Adipocyte (in vitro differentiated cells): ENCODE results near the gene OCLN.
"Not testable (repeated sequence)": the region's sequence is repeated elsewhere in the genome, so short reads cannot be mapped to it uniquely, and the experiment has no call there.

Source experiments
- DNase-seq: peaks from one replicate; pipeline ENCODE4 v3.0.0-alpha.2; 2015; ENCODE audit warnings: low read depth
- H3K27me3 ChIP-seq: replicated peaks from 2 replicates; pipeline ENCODE4 v1.7.0; 2013; ENCODE audit warnings: mild to moderate bottlenecking, low read length, moderate library complexity; ENCODE audit not compliant: control insufficient read depth, insufficient read depth
- H3K36me3 ChIP-seq: 2 replicates; pipeline ENCODE4 v1.7.0; 2013; ENCODE audit warnings: low read length, mild to moderate bottlenecking, moderate library complexity; ENCODE audit not compliant: control insufficient read depth, insufficient read depth, severe bottlenecking
- H3K4me1 ChIP-seq: 2 replicates; pipeline ENCODE4 v1.7.0; 2013; ENCODE audit warnings: mild to moderate bottlenecking, low read length, moderate library complexity; ENCODE audit not compliant: control insufficient read depth, insufficient read depth
- H3K4me3 ChIP-seq: 2 replicates; pipeline ENCODE4 v1.7.0; 2013; ENCODE audit warnings: mild to moderate bottlenecking, low read length, moderate library complexity
- H3K9ac ChIP-seq: 2 replicates; pipeline ENCODE4 v1.7.0; 2013; ENCODE audit warnings: mild to moderate bottlenecking, low read length, moderate library complexity
- H3K9me3 ChIP-seq: 2 replicates; pipeline ENCODE4 v1.7.0; 2013; ENCODE audit warnings: mild to moderate bottlenecking, low read length, moderate library complexity; ENCODE audit not compliant: control insufficient read depth

Gene OCLN

DNA sequence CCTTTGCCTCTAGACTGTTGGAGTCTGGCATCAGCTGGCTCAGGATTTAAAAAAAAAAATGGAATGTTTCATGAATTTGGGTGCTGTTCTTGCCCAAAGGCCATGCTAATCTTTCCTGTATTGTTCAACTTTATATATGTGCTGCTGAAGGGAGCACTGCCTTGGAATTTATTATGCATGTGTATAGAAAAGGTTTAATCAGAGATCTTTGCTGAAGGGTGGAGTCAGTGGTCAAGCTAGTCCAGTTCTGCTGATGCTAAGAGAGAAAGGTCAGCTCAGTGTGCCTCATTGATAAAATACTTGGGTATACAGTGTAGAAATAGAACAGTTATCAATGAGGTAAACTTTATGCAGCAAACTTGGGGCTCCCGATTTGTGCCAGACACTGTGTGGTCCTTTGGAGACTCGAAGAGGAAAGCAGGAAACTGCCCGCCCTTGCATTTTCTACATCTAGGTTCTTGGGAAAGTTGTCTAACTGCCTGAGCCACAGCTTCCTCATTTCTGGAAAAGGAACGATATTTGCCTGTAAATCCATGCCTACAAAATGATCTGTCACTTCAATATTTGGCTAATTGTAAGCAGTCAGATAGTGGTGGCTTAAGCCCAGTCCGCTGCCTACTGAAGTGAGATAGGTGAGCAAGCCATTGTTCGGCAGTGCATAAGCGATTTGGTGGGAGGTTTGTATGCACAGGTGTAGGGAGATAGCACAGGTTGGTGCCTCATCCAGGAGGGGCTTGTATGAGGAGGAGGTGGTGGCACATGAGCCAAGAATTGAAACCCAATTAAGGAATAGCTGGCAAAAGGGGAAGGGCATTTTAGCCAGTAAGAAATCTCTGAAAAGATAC is 38.2 kb downstream of the OCLN start:
- no peak overlapping the region for H3K4me3 ChIP-seq
- no peaks in the 10 kb centered on the region for H3K27me3 ChIP-seq
- no peak for DNase-seq
- no peaks in the 10 kb centered on the region for H3K9me3 ChIP-seq
- H3K36me3 ChIP-seq: no peaks in the 10 kb centered on the region
- no peak overlapping the region for H3K9ac ChIP-seq
- H3K4me1 ChIP-seq: peaks cover 3% of the 10 kb centered on the region

DNA sequence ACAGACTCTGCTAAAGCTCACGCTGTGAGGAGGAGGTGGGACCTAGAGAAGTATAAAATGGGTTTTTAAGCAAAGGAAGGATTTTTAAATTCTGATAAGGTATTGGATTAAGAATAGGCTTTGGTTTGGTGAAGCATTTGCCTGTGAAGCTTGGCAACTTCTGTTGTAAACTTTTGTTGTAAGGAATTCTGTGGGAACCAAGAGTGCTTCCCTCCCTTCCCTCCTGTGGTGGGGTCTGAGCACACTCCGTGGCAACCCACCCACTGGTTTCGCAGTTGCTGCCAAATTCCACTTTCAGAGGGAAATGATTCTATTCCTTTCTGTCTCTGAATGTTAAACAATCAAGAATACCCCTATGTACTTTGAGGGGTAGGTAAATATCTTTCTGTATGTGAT is 38.8 kb downstream of the OCLN start:
- Histone ChIP-seq H3K9ac (no peak overlapping the region), H3K4me1 (peaks cover 3% of the 10 kb centered on the region), H3K36me3 (no peaks in the 10 kb centered on the region), H3K27me3 (no peaks in the 10 kb centered on the region), H3K9me3 (no peaks in the 10 kb centered on the region), H3K4me3 (no peak overlapping the region)
- DNase-seq: no peak

DNA sequence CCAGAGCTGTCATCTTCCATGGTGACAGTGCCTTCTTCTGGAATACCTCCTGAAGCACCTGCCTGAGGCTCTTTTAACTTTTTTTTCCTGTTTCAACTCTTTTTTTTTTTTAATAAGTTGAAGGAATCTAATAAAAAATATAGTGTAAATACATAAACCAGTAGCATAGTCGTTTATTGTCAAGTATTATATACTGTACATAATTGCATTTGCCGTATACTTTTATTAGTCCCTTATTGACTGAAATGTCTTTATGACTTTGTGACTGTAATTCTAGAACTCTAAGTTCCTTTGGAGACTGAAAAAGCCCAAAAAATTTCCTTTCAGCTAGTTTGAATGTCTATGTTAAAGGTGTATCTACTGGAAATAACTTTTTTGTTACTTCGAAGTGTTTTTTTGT is 45.3 kb downstream of the OCLN start:
- not testable (repeated sequence) for H3K9me3 ChIP-seq, DNase-seq, H3K4me3 ChIP-seq, H3K9ac ChIP-seq, H3K27me3 ChIP-seq, H3K4me1 ChIP-seq, H3K36me3 ChIP-seq

DNA sequence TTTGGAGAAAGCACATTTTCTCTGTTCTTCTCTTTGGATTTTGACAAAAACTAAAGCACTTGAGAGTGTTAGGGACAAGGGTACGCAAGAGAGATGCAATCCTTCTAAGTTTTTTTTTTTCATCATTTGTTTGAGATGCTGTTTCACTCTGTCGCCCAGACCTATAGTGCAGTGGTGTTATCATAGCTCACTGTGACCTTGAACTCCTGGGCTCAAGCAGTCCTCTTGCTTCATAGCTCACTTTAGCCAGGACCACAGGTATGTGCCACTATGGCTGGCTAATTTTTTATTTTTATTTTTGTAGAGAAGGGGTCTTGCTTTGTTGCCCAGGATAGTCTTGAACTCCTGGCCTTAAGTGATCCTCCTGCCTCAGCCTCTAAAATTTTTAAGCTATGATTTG is 46.1 kb downstream of the OCLN start:
- H3K4me1 ChIP-seq, H3K27me3 ChIP-seq, H3K4me3 ChIP-seq, H3K9ac ChIP-seq, H3K9me3 ChIP-seq, DNase-seq, H3K36me3 ChIP-seq: not testable (repeated sequence)

DNA sequence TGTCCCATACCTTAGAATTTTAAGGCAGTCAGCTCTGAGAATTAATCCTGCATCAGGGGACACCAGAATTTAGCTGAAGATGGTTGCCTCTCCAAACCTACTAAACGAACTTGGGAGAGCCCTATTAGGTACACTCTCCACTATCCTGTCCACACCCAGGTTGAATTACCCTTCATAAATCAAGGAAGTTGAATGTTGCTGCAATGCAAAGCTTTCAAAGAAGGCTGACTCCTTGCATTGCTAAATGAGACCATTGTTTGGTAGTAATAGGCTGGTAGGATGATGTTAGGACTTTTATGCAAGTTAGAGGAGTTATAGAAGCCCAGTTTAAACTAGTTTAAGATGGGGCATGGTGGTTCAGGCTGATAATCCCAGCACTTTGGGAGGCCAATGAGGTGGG is 48.8 kb downstream of the OCLN start:
- not testable (repeated sequence) for H3K4me3 ChIP-seq, DNase-seq, H3K9me3 ChIP-seq, H3K4me1 ChIP-seq, H3K27me3 ChIP-seq, H3K36me3 ChIP-seq, H3K9ac ChIP-seq

DNA sequence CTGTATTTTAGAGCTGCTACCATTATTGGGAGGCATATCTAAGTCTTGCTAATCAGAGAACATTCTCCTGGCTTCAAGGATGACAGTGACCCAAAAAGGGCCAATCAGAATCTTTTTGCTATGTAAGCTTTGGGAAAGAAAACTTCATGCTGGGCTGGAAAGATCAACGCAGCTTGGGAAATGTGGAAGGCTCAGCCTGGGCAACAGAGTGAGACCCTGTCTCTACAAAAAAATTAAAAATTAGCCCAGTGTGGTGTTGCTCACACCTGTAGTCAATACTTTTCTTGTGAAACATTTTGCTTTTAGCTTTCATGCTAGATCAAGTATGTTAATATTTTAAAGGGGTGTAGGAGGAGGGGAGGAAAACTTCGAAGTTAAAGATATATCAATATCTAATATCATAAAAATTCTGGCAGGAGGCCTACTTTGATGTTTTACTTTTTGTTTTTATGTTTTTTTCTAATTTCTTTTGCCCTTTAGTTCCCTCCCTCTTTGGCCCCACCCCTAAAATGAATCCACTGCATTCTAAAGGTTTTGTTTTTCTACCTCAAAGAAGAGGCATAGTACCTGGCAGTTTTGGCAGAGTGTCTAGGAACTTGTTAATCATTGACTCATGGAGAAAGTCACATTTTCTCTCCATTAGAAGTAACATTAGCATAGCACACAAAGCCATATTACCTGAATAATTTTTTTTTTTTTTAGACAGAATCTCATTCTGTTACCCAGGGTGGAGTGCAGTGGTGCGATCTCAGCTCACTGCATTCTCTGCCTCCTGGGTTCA is 50.4 kb downstream of the OCLN start:
- not testable (repeated sequence) for H3K9me3 ChIP-seq, H3K9ac ChIP-seq, DNase-seq, H3K36me3 ChIP-seq, H3K27me3 ChIP-seq, H3K4me1 ChIP-seq, H3K4me3 ChIP-seq

DNA sequence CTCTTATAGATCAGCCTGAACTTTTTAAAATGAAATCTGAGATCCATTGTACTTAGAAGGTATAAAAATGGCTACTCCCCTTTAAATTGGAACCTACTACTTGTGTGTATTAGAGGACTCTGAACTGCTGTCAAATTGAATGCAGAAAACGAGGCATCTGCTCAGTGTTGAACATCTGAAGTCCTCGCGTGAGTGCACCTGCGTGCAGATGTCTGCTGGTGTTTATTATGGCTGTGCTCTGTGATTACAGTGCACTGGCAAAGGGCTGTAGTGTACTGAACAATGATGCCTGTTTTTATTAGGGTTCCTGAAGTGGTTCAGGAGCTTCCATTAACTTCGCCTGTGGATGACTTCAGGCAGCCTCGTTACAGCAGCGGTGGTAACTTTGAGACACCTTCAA is 52.0 kb downstream of the OCLN start:
- DNase-seq, H3K4me3 ChIP-seq, H3K9me3 ChIP-seq, H3K4me1 ChIP-seq, H3K9ac ChIP-seq, H3K36me3 ChIP-seq, H3K27me3 ChIP-seq: not testable (repeated sequence)

DNA sequence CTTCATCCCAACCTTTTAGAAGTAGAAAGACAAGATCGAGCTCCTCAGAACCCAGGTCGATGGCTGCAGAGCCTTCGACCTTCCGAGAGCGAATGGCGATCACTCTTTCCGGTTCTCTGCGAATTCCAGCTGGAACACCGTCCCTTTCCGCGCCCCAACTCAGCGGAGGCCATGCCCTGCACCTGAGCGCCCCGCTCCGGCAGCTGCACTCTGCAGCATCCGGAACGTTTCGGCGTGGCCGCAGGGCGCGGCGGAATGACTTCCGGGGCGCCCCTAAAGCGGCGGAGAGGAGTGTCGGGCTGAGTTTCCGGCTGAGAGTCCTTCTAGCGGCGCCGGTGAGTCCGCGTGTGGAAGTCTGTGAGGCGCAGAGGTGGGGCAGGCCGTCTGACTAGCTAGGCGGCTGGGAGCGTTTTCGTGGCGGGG is 67.3 kb downstream of the OCLN start, which contains the start of gene GTF2H2C:
TSS of gene GTF2H2C (plus strand) at position 284 of the 423 bp plus-strand sequence. CDS start 4,942 bp downstream, outside the sequence.
- not testable (repeated sequence) for H3K9me3 ChIP-seq, H3K4me1 ChIP-seq, H3K36me3 ChIP-seq, H3K27me3 ChIP-seq
- Histone ChIP-seq H3K4me3 (peak within 1 kb of the TSS; percentile 79), H3K9ac (peak within 1 kb of the TSS; percentile 75)
- DNase-seq: peak; percentile 78

DNA sequence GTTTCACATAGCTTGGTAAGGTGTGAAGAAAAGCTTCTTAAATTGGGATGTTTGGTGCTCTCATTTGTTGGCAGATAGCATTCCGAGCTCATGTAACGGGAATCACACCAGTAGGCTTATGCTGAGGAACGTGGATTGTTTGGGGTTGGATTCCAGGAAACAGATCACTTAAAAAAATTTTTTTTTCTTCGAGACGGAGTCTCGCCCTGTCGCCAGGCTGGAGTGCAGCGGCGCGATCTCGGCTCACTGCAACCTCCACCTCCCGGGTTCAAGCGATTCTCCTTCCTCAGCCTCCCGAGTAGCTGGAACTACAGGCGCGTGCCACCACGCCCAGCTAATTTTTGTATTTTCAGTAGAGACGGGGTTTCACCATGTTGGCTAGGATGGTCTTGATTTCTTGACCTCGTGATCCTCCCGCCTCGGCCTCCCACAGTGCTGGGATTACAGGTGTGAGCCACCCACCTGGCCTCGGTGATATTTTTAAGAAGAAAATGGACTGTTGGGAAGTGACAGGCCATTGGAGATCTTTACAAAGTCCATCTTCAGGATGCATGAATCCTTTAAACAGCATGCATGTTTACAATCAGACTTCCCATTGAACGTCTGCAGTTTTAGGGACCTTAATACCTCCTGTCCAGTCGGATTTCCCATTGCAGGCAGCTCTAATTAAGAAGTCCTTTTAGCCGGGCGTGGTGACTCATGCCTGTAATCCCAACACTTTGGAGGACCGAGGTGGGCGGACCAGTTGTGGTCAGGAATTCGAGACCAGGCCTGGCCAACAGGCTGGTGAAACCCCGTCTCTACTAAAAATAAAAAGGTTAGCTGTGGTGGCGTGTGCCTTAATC is 68.2 kb downstream of the OCLN start:
- DNase-seq, H3K4me1 ChIP-seq, H3K9me3 ChIP-seq, H3K36me3 ChIP-seq, H3K27me3 ChIP-seq: not testable (repeated sequence)
- Histone ChIP-seq H3K4me3 (peak overlapping the region; percentile 69), H3K9ac (peak overlapping the region; percentile 39)

DNA sequence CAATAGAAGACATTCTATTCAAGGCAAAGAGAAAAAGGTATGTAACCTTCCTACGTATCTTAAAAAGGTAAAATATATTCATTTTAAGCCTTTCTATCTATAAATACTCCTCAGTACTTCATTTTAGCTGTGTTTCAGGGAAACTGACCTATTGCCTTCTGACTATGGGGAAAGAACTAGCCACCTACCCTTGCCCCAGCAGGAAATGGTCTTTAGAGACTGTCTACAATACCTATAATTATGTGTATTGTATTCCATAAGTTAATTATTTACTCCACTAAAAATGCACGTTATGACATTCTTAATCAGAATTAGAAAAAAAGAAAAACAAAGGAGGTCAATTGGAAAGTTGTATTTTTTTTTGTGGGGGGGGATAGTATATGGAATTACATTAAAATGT is 73.6 kb downstream of the OCLN start:
- H3K4me3 ChIP-seq, H3K9me3 ChIP-seq, H3K27me3 ChIP-seq, DNase-seq, H3K9ac ChIP-seq, H3K4me1 ChIP-seq, H3K36me3 ChIP-seq: not testable (repeated sequence)

DNA sequence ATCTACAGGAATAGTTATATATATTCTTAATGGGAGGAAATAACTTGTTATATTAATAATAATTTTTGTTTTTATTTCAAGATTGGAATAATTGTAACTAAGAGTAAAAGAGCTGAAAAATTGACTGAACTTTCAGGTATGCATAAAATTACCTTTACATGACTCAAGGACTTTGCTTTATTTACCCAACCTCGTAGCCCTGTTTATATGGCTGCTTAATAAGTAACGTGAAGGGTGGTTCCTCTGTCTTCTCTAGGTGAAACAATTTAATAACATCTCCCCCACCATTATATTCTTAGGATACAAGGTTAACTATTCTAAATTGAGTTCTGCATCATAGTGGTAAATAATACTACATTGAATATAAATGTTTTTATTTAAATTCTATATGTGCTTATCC is 75.5 kb downstream of the OCLN start:
- not testable (repeated sequence) for H3K9me3 ChIP-seq, H3K9ac ChIP-seq, H3K36me3 ChIP-seq, H3K4me1 ChIP-seq, H3K27me3 ChIP-seq, H3K4me3 ChIP-seq, DNase-seq
